Panc1 (cell line): Measurements from ENCODE around the gene NPW. TPM values are rescaled to one million over a fixed set of nuclear protein-coding genes. Genes with fewer than 3 reads are reported as not detected.

ENCODE experiments used
- ATAC-seq: fragments of 200-7000 bp; cut with Tn5 transposase; 2 replicates; pipeline ENCODE4 v1.9.1; 2020; ENCODE audit warnings: mild to moderate bottlenecking, moderate library complexity
- BruUV-seq: library from RNA; stranded (reverse); fragments of 400-500 nt; replicated peaks from 2 replicates; lab custom pipeline; 2021; lab: Mats Ljungman, UMichigan
- CTCF ChIA-PET: fragments of 300-600 bp; sonication (Branson Sonifier 250); formaldehyde crosslinking; loops from one replicate; lab custom pipeline; 2022; ENCODE audit warnings: antibody characterized with exemption; lab: Charles Lee
- POLR2A ChIA-PET: fragments of 300-600 bp; sonication (Branson Sonifier 250); formaldehyde crosslinking; loops from one replicate; lab custom pipeline; 2022; ENCODE audit warnings: antibody characterized with exemption; lab: Charles Lee
- DNase-seq: peaks from one replicate; pipeline ENCODE4 v3.0.0-alpha.2; 2010; ENCODE audit warnings: low read depth, low spot score
- H3K27ac ChIP-seq: 2 replicates; pipeline ENCODE4 v1.5.1; 2011; ENCODE audit warnings: mild to moderate bottlenecking, low read length, inconsistent platforms
- H3K27me3 ChIP-seq: fragments of 200-500 bp; sonication (Bioruptor generic); 2 replicates; pipeline ENCODE4 v1.6.0; 2014; ENCODE audit warnings: low read length, inconsistent platforms; ENCODE audit not compliant: control insufficient read depth, insufficient read depth
- H3K36me3 ChIP-seq: fragments of 200-500 bp; sonication (Bioruptor generic); 2 replicates; pipeline ENCODE4 v1.5.1; 2014; ENCODE audit warnings: inconsistent platforms, mild to moderate bottlenecking, low read length, moderate library complexity; ENCODE audit not compliant: control insufficient read depth, insufficient read depth
- H3K4me1 ChIP-seq: 2 replicates; pipeline ENCODE4 v1.5.1; 2011; ENCODE audit warnings: inconsistent platforms, mild to moderate bottlenecking, low read length, moderate library complexity; ENCODE audit not compliant: control insufficient read depth, insufficient read depth
- H3K4me3 ChIP-seq, 2 experiments: 2 replicates each; pipeline ENCODE4 v1.5.1; 2011 to 2012; ENCODE audit warnings: low read depth in 2 of 2, low read length in 2 of 2, mild to moderate bottlenecking in 2 of 2, inconsistent platforms in 1 of 2, moderate library complexity in 1 of 2
- H3K9me3 ChIP-seq: fragments of 200-500 bp; sonication (Bioruptor generic); 2 replicates; pipeline ENCODE4 v1.5.1; 2014; ENCODE audit warnings: low read depth, mild to moderate bottlenecking, inconsistent platforms, low read length, moderate library complexity; ENCODE audit not compliant: control insufficient read depth, insufficient read depth
- CTCF ChIP-seq: fragments of 450-650 bp; IDR thresholded peaks from 2 replicates; pipeline ENCODE4 v1.5.1; 2017; ENCODE audit warnings: mild to moderate bottlenecking
- POLR2AphosphoS5 ChIP-seq: IDR thresholded peaks from 2 replicates; pipeline ENCODE4 v1.6.1; 2012; ENCODE audit warnings: mild to moderate bottlenecking, low read depth, low read length, moderate library complexity
- REST ChIP-seq, 2 experiments: IDR thresholded peaks; 2 replicates each; pipeline ENCODE4 v1.6.1; 2011 to 2012; ENCODE audit warnings: low read depth in 2 of 2, control low read depth in 1 of 2, low read length in 1 of 2, mild to moderate bottlenecking in 1 of 2, moderate library complexity in 1 of 2; ENCODE audit not compliant: insufficient read depth in 1 of 2
- SIN3A ChIP-seq: IDR thresholded peaks from 2 replicates; pipeline ENCODE4 v1.6.1; 2012; ENCODE audit warnings: low read depth, mild to moderate bottlenecking, low read length, moderate library complexity, borderline replicate concordance; ENCODE audit not compliant: insufficient read depth
- TCF7L2 ChIP-seq: IDR thresholded peaks from 2 replicates; pipeline ENCODE4 v1.6.1; 2011; ENCODE audit warnings: mild to moderate bottlenecking, low read depth, low read length, inconsistent platforms
- in situ Hi-C: cut with HindIII; loops from 2 replicates; pipeline ENCODE4 v1.10.0; 2016; ENCODE audit warnings: low sequenced_read_pairs, low pct_unique_long_range_greater_than_20kb
- intact Hi-C: fragments of 100-400 bp; cut with micrococcal nuclease; formaldehyde crosslinking; loops from one replicate; pipeline ENCODE4 v1.10.0; 2022; ENCODE audit not compliant: unreplicated experiment
- total RNA-seq: library from RNA; stranded (reverse); gene quantifications from one replicate; pipeline ENCODE4 v1.2.1, GENCODE V29; 2021; ENCODE audit not compliant: unreplicated experiment

The NPW gene
- total RNA-seq, 1 experiment from 2014 or later = 15.3 TPM

- in situ Hi-C loops (no loop called here), intact Hi-C loops (no loop called here)
- no peak overlapping the region for H3K27ac ChIP-seq
- no peaks in the 10 kb centered on the region for H3K9me3 ChIP-seq
- H3K36me3 ChIP-seq = no peaks in the 10 kb centered on the region
- no peaks in the 10 kb centered on the region for H3K27me3 ChIP-seq
- no peak for TF ChIP-seq SIN3A
- no peak for TF ChIP-seq CTCF
- no peak for TF ChIP-seq POLR2AphosphoS5
- no peak for TF ChIP-seq REST (IDR thresholded peaks at IDR 0.05; ENCODE audit: insufficient read depth in 1 of 2, low read depth in 2 of 2, low read length in 1 of 2)
- H3K4me1 ChIP-seq = no peaks in the 10 kb centered on the region
- BruUV-seq = no TSS peak
- H3K4me3 ChIP-seq = no peak overlapping the region
- POLR2A ChIA-PET = no interaction called here
- CTCF ChIA-PET = no interaction called here
- no peak for ATAC-seq
- no peak for DNase-seq
These were observed 39.3 kb downstream of the NPW start for GRCh38 chr16:2058872-2059271.

GRCh38 chr16:2060346-2060745 lies 40.8 kb downstream of the NPW start:
- intact Hi-C loops = no loop called here
- ATAC-seq = no peak
- no TSS peak for BruUV-seq

More at GRCh38 chr16:2060346-2060745, 40.8 kb downstream of the NPW start:
- DNase-seq = no peak
- Histone ChIP-seq H3K36me3 (no peaks in the 10 kb centered on the region), H3K27me3 (no peaks in the 10 kb centered on the region), H3K27ac (no peak overlapping the region), H3K4me1 (no peaks in the 10 kb centered on the region), H3K4me3 (no peak overlapping the region), H3K9me3 (no peaks in the 10 kb centered on the region)
- TF ChIP-seq SIN3A (no peak), CTCF (no peak), POLR2AphosphoS5 (no peak), TCF7L2 (no peak), REST (IDR thresholded peaks at IDR 0.05; ENCODE audit: insufficient read depth in 1 of 2, low read depth in 2 of 2, low read length in 1 of 2) (no peak)
- in situ Hi-C loops = no loop called here
- ChIA-PET POLR2A (no interaction called here), CTCF (no interaction called here)
